ENCODE data around the gene SLC12A9.
"Not testable (repeated sequence)": the region's sequence is repeated elsewhere in the genome, so short reads cannot be mapped to it uniquely, and the experiment has no call there.

DNA sequence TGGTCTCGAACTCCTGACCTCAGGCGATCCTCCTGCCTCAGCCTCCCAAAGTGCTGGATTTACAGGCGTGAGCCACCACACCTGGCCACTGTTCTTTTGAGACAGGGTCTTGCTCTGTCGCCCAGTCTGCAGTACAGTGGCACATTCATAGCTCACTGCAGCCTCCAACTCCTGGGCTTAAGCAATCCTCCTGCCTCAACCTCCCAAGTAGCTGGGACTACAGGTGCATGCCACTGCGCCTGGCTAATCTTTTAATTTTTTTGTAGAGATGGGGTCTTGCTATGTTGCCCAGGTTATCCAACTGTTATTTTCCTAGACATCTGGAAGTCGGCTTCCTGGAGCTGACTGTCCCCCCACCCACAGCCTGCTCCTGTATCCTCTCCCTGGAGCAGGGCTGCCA, 45.6 kb upstream of the SLC12A9 start:
- TF ChIP-seq SUZ12 (IDR thresholded peaks at IDR 0.05); FOXM1 (IDR thresholded peaks at IDR 0.05; ENCODE audit: borderline replicate concordance); HDGF (IDR thresholded peaks at IDR 0.05; ENCODE audit: borderline replicate concordance); BHLHE40 (IDR thresholded peaks at IDR 0.05; ENCODE audit: borderline replicate concordance); ELF4 (IDR thresholded peaks at IDR 0.05); SP1 (IDR thresholded peaks at IDR 0.05); TARDBP (IDR thresholded peaks at IDR 0.05); ARNT (IDR thresholded peaks at IDR 0.05); NFRKB (IDR thresholded peaks at IDR 0.05); ZNF384 (IDR thresholded peaks at IDR 0.05): not testable (repeated sequence)
